ENCODE measurements around the gene BMPR2. TPM values are rescaled to one million over a fixed set of nuclear protein-coding genes. Genes with fewer than 3 reads are reported as not detected.

Gene BMPR2
- total and polyA plus RNA-seq, 2 of the 4 experiments (the other 2 are of a cell fraction): 17.0 to 30.1 TPM

DNA sequence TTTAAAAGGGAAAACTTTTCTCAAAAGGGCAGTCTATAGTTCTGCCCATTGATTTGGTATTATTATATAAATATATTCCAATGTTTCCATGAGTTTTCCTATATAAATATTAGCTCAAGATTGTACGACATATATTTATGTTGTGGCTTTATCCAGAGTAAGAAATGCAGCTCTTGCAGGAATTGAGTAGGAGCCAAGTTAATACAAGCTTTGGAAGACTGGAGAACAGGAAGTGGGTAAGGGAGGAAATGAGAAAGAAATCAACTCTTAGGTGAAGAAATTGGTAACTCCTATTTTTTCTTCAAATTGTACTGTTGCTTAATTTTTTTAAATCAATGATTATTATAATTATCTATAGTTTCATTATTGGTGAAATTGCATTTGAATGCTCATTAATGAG is 153.3 kb downstream of the BMPR2 start:
- Histone ChIP-seq H2AFZ (replicated peaks; ENCODE audit: low read length, poor library complexity) (no peak overlapping the region), H4K8ac (ENCODE audit: low read depth in 2 of 2, low read length in 2 of 2) (no peak overlapping the region), H3K4me2 (ENCODE audit: low read depth, low read length) (peak overlapping the region; percentile 40; the same call in 1 of the 2 replicates), H4K20me1 (ENCODE audit: insufficient read depth, low read length) (no peaks in the 10 kb centered on the region), H3K9me3 (ENCODE audit: control insufficient read depth, insufficient read depth, low read length) (no peaks in the 10 kb centered on the region), H3K23ac (ENCODE audit: low read depth, low read length) (no peak overlapping the region), H3K9me1 (ENCODE audit: insufficient read depth, low read length) (no peaks in the 10 kb centered on the region), H2AK9ac (replicated peaks; ENCODE audit: low read depth, low read length, poor library complexity) (no peak overlapping the region), H3K4ac (ENCODE audit: low read depth, low read length) (no peak overlapping the region), H2BK15ac (ENCODE audit: low read depth, low read length) (no peak overlapping the region), H3K18ac (ENCODE audit: low read depth, low read length) (no peak overlapping the region), H3K36me3 (ENCODE audit: control insufficient read depth, insufficient read depth, low read length) (peaks cover 14% of the 10 kb centered on the region), H3K4me3 (ENCODE audit: insufficient read depth, low read depth, low read length) (no peak overlapping the region), H2AK5ac (ENCODE audit: low read depth, low read length) (no peak overlapping the region), H4K91ac (ENCODE audit: insufficient read depth, low read depth, low read length) (no peak overlapping the region), H2BK20ac (ENCODE audit: low read depth, low read length) (no peak overlapping the region), H3K27me3 (ENCODE audit: control insufficient read depth, insufficient read depth, low read length) (no peaks in the 10 kb centered on the region), H4K5ac (ENCODE audit: low read depth, low read length) (no peak overlapping the region), H3K4me1 (ENCODE audit: control insufficient read depth, insufficient read depth, low read length) (no peaks in the 10 kb centered on the region), H3K79me1 (ENCODE audit: low read depth in 1 of 2, low read length in 2 of 2) (peaks cover 5 to 11% of the 10 kb centered on the region in 2 experiments; a peak in 1 of 4 replicates), H3K14ac (replicated peaks; ENCODE audit: low read depth, low read length) (no peak overlapping the region), H2BK5ac (ENCODE audit: low read depth, low read length, poor library complexity, severe bottlenecking) (no peak overlapping the region), H2BK120ac (ENCODE audit: low read depth, low read length) (no peak overlapping the region), H3K56ac (ENCODE audit: extremely low read depth, insufficient read depth, low read length) (no peak overlapping the region), H3K9ac (ENCODE audit: low read depth, low read length) (no peak overlapping the region), H3K27ac (ENCODE audit: insufficient read depth, low read length) (no peak overlapping the region)
- DNase-seq (peak; percentile 86), ATAC-seq (ENCODE audit: low read depth) (peak; percentile 84)
- intact Hi-C loops (cut with micrococcal nuclease) (no loop called here), in situ Hi-C loops (cut with MboI; ENCODE audit: low sequenced_read_pairs) (no loop called here), dilution Hi-C loops (cut with HindIII; ENCODE audit: low sequenced_read_pairs, unreplicated experiment) (no loop called here)
- BruUV-seq (replicated peaks): no TSS peak
- TF ChIP-seq, protein P1, sequence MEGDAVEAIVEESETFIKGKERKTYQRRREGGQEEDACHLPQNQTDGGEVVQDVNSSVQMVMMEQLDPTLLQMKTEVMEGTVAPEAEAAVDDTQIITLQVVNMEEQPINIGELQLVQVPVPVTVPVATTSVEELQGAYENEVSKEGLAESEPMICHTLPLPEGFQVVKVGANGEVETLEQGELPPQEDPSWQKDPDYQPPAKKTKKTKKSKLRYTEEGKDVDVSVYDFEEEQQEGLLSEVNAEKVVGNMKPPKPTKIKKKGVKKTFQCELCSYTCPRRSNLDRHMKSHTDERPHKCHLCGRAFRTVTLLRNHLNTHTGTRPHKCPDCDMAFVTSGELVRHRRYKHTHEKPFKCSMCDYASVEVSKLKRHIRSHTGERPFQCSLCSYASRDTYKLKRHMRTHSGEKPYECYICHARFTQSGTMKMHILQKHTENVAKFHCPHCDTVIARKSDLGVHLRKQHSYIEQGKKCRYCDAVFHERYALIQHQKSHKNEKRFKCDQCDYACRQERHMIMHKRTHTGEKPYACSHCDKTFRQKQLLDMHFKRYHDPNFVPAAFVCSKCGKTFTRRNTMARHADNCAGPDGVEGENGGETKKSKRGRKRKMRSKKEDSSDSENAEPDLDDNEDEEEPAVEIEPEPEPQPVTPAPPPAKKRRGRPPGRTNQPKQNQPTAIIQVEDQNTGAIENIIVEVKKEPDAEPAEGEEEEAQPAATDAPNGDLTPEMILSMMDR (conservative IDR thresholded peaks at IDR 0.05; ENCODE audit: low read depth, low read length): no peak
- TF ChIP-seq MXI1 (IDR thresholded peaks at IDR 0.05; ENCODE audit: borderline replicate concordance, low read depth, low read length): no peak
- no peak for TF ChIP-seq MAZ (IDR thresholded peaks at IDR 0.05; ENCODE audit: borderline replicate concordance, low read depth, low read length)
- TF ChIP-seq, protein P2, sequence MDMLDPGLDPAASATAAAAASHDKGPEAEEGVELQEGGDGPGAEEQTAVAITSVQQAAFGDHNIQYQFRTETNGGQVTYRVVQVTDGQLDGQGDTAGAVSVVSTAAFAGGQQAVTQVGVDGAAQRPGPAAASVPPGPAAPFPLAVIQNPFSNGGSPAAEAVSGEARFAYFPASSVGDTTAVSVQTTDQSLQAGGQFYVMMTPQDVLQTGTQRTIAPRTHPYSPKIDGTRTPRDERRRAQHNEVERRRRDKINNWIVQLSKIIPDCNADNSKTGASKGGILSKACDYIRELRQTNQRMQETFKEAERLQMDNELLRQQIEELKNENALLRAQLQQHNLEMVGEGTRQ (IDR thresholded peaks at IDR 0.05; ENCODE audit: low read depth, low read length): no peak
- no peak for TF ChIP-seq MAFK (IDR thresholded peaks at IDR 0.05; ENCODE audit: low read depth, low read length)
- no peak for TF ChIP-seq POLR2A (IDR thresholded peaks at IDR 0.05; ENCODE audit: low read depth, low read length)
- no peak for TF ChIP-seq RAD21 (IDR thresholded peaks at IDR 0.05; ENCODE audit: low read length)
- TF ChIP-seq CEBPB (IDR thresholded peaks at IDR 0.05; ENCODE audit: low read depth, low read length): no peak
- TF ChIP-seq, protein P3, sequence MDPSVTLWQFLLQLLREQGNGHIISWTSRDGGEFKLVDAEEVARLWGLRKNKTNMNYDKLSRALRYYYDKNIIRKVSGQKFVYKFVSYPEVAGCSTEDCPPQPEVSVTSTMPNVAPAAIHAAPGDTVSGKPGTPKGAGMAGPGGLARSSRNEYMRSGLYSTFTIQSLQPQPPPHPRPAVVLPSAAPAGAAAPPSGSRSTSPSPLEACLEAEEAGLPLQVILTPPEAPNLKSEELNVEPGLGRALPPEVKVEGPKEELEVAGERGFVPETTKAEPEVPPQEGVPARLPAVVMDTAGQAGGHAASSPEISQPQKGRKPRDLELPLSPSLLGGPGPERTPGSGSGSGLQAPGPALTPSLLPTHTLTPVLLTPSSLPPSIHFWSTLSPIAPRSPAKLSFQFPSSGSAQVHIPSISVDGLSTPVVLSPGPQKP (IDR thresholded peaks at IDR 0.05; ENCODE audit: borderline replicate concordance, low read depth, low read length): no peak
- TF ChIP-seq RFX5 (IDR thresholded peaks at IDR 0.05; ENCODE audit: low read depth, low read length): no peak
- no peak for TF ChIP-seq BHLHE40 (IDR thresholded peaks at IDR 0.05; ENCODE audit: low read depth, low read length)
- no peak for TF ChIP-seq SMC3 (IDR thresholded peaks at IDR 0.05; ENCODE audit: low read depth, low read length)
- no peak for TF ChIP-seq CHD1 (IDR thresholded peaks at IDR 0.05; ENCODE audit: low read depth, low read length)
- TF ChIP-seq RCOR1 (IDR thresholded peaks at IDR 0.05; ENCODE audit: insufficient replicate concordance, low read length): no peak
- no peak for TF ChIP-seq NFE2L2 (IDR thresholded peaks at IDR 0.05; ENCODE audit: low read depth, low read length)
- TF ChIP-seq FOS (IDR thresholded peaks at IDR 0.05; ENCODE audit: low read depth, low read length): no peak
- WGBS, 2 experiments (ENCODE audit: extremely low coverage in 2 of 2, insufficient read length in 1 of 2): no CpG with 5 or more reads among the region's 1 CpG
- ChIA-PET POLR2A (ENCODE audit: unreplicated experiment) (no interaction called here), CTCF (no interaction called here)
